Heart left ventricle (tissue), 16 donors: Measurements from ENCODE around the gene GGT1. TPM values are rescaled to one million over a fixed set of nuclear protein-coding genes. Genes with fewer than 3 reads are reported as not detected.

ENCODE experiments used
- ATAC-seq, 4 donors: fragments of 200-7000 bp; cut with Tn5 transposase; one replicate each; pipeline ENCODE4 v1.9.1; 2020 to 2022; ENCODE audit warnings: moderate library complexity in 4 of 4, mild to moderate bottlenecking in 3 of 4, moderate number of reproducible peaks in 1 of 4
- DNase-seq, 5 donors: peaks; one replicate each; pipeline ENCODE4 v3.0.0-alpha.2; 2020
- H3K27ac ChIP-seq, 12 donors: fragments of 200-600 bp; sonication (generic) in 4 of 12; one replicate each; pipeline versions ENCODE4 v1.5.0 to v1.8.0; 2016 to 2022; ENCODE audit warnings: mild to moderate bottlenecking in 2 of 12
- H3K27me3 ChIP-seq, 9 donors: fragments of 200-600 bp; sonication (generic) in 2 of 9; one replicate each; pipeline versions ENCODE4 v1.5.1 to v1.8.0; 2016 to 2022; ENCODE audit warnings: mild to moderate bottlenecking in 3 of 9
- H3K36me3 ChIP-seq, 9 donors: fragments of 200-600 bp; sonication (generic) in 2 of 9; one replicate each; pipeline versions ENCODE4 v1.5.0 to v1.8.0; 2018 to 2022; ENCODE audit warnings: mild to moderate bottlenecking in 2 of 9
- H3K4me1 ChIP-seq, 12 donors: fragments of 200-600 bp; sonication (generic) in 4 of 12; one replicate each; pipeline versions ENCODE4 v1.5.0 to v1.8.0; 2016 to 2022; ENCODE audit warnings: mild to moderate bottlenecking in 3 of 12
- H3K4me3 ChIP-seq, 12 donors: fragments of 200-600 bp; sonication (generic) in 4 of 12; one replicate each; pipeline versions ENCODE4 v1.5.0 to v1.8.0; 2017 to 2022; ENCODE audit warnings: mild to moderate bottlenecking in 9 of 12, moderate library complexity in 4 of 12
- H3K9me3 ChIP-seq, 12 donors: fragments of 200-600 bp; sonication (generic) in 4 of 12; one replicate each; pipeline versions ENCODE4 v1.5.0 to v1.8.0; 2016 to 2022; ENCODE audit warnings: mild to moderate bottlenecking in 1 of 12
- POLR2A ChIP-seq, 2 donors: fragments of 450-650 bp; IDR thresholded peaks; one replicate each; pipeline ENCODE4 v1.6.1; 2017; ENCODE audit warnings: antibody characterized with exemption in 2 of 2, mild to moderate bottlenecking in 2 of 2, moderate library complexity in 2 of 2
- WGBS, 4 donors: extraction: QIAGEN DNeasy Blood & Tissue Kit in 2 of 4; methylation state at CpG; one replicate each; pipeline versions ENCODE4 v1.1.5 to v1.1.7; 2013 to 2018; 5-methylcytosine and 5-hydroxymethylcytosine counted together
- intact Hi-C, 10 donors: fragments of 100-400 bp; cut with DNase I; formaldehyde crosslinking; loops; one replicate each; pipeline versions ENCODE4 v1.11.1 to v1.14.2; 2022
- polyA plus RNA-seq, 2 donors: library from polyadenylated mRNA; stranded (reverse); fragments of 200-250 nt; gene quantifications; one replicate each; pipeline ENCODE4 v1.2.3, GENCODE V29; 2013
- total RNA-seq, 9 donors: library from RNA; depleted of rRNA in 2 of 9; stranded (reverse); fragments of >200 nt in 2 of 9; fragmentation: NEBNext Ultra II Directional in 3 of 9; extraction: Animal tissue kit (Norgen Biotek cat#: 25700) in 3 of 9; gene quantifications; one replicate each; pipeline versions ENCODE4 v1.1.0 to v1.2.4, GENCODE V29; 2016 to 2023
- TF ChIP-seq, protein P1 (sequence below), 12 donors: fragments of 200-600 bp; sonication (generic) in 4 of 12; IDR thresholded peaks; one replicate each; pipeline versions ENCODE4 v1.5.0 to v1.8.0; 2018 to 2022; ENCODE audit warnings: antibody characterized with exemption in 12 of 12, mild to moderate bottlenecking in 5 of 12
- donor health status: ischemic (EF 13 %, LVEDD 7.1; RV severe dilation, severe dysfunction).
- donor health status: healthy with polysubstance abuse.
- donor health status: DM: no; HTN: yes; CAD: no.
- donor health status: DM: no; HTN: no; CAD: no.
- donor health status: ischemic (EF 25% LVEDD 6.9; RV normal size, moderate dysfunction).
- donor health status: ischemic (EF 25% LVEDD 5.7; RV mildly dilated, moderate dysfunction).
- donor health status: healthy.
- donor health status: DM: yes; HTN: yes; CAD: no.
- donor health status: ischemic (EF 35%, LVEDD 5.7; RV mildly dilated, moderate dysfunction).
- donor health status: nonischemic (EF 11% LVEDD 7.7; RV severe dilation, severe dysfunction).
- donor health status: DM: yes; HTN: yes; CAD: no.
- donor health status: PGD.
- donor health status: ischemic (EF 29% LVEDD 5.4; RV normal size, mild dysfunction).
- donor health status: nonischemic (EF 23%, LVEDD 6.1; RV moderate dilation, normal function).

The GGT1 gene
- total and polyA plus RNA-seq, 11 donors: 0.83 to 8.2 (median 1.5) TPM; not detected in 1

DNA sequence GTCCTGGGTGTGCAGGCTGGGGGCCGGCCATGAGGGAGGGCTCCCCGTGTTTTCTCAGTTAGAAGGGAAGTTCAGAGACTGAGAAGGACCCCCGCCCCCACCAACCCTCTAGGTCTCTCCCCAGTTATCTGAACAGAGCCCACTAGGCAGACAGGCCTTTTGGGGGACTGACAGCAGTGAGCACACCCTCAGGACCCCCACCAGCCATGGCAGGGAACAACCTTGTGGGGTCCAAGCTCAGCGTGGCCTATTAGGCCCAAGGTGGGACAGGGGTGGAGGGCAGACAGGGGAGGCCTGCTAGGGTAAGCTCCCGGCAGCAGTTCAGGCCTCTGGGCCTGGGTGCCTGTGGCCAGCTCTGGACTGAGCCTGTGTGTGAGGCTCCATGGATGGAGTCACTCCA is 15.7 kb upstream of the GGT1 start:
- H3K9me3 ChIP-seq: no peaks in the 10 kb centered on the region
- TF ChIP-seq, protein P1, sequence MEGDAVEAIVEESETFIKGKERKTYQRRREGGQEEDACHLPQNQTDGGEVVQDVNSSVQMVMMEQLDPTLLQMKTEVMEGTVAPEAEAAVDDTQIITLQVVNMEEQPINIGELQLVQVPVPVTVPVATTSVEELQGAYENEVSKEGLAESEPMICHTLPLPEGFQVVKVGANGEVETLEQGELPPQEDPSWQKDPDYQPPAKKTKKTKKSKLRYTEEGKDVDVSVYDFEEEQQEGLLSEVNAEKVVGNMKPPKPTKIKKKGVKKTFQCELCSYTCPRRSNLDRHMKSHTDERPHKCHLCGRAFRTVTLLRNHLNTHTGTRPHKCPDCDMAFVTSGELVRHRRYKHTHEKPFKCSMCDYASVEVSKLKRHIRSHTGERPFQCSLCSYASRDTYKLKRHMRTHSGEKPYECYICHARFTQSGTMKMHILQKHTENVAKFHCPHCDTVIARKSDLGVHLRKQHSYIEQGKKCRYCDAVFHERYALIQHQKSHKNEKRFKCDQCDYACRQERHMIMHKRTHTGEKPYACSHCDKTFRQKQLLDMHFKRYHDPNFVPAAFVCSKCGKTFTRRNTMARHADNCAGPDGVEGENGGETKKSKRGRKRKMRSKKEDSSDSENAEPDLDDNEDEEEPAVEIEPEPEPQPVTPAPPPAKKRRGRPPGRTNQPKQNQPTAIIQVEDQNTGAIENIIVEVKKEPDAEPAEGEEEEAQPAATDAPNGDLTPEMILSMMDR (IDR thresholded peaks at IDR 0.05): no peak
- TF ChIP-seq POLR2A (IDR thresholded peaks at IDR 0.05): no peak
- H3K27me3 ChIP-seq: no peaks in the 10 kb centered on the region
- peaks cover 0 to 30% (median 14%) of the 10 kb centered on the region in 12 donors for H3K4me1 ChIP-seq
- peaks cover 0 to 32% (median 5%) of the 10 kb centered on the region in 9 donors for H3K36me3 ChIP-seq
- ATAC-seq (no peak), DNase-seq (no peak)
- intact Hi-C loops: no loop called here
- H3K27ac ChIP-seq: no peak overlapping the region
- no peak overlapping the region for H3K4me3 ChIP-seq
- 75 to 89% (median 78%) methylated on average over 2 to 5 of the region's 5 CpGs for WGBS, 4 donors

DNA sequence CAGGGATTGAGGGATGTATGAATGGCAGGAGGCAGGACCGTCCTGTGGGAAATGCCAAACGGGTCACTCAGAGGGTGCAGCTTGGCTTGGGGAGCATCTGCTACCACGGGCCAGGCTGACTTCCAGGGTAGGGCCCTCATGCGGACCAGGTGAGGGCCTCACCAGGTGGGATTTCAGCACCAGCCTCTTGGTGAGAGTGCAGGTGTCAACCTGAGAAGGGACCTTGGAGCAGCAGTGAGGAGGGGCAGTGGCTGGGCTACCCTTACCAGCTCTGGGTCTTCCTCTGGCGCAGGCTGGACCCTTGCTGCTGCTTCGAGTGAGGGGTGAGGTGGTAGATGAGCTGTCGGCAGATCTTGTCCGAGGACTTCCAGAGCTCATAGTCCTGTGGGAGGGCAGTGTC is 15.0 kb upstream of the GGT1 start:
- no peak for DNase-seq
- intact Hi-C loops: no loop called here
- Histone ChIP-seq H3K9me3 (no peaks in the 10 kb centered on the region), H3K4me3 (no peak overlapping the region), H3K4me1 (peaks cover 0 to 33% (median 14%) of the 10 kb centered on the region in 12 donors), H3K27me3 (no peaks in the 10 kb centered on the region), H3K36me3 (peaks cover 0 to 32% (median 5%) of the 10 kb centered on the region in 9 donors), H3K27ac (no peak overlapping the region)
- 63 to 82% (median 79%) methylated on average over 7 to 8 of the region's 8 CpGs for WGBS, 4 donors
- TF ChIP-seq, protein P1 (IDR thresholded peaks at IDR 0.05): no peak
- TF ChIP-seq POLR2A (IDR thresholded peaks at IDR 0.05): no peak
- no peak for ATAC-seq

DNA sequence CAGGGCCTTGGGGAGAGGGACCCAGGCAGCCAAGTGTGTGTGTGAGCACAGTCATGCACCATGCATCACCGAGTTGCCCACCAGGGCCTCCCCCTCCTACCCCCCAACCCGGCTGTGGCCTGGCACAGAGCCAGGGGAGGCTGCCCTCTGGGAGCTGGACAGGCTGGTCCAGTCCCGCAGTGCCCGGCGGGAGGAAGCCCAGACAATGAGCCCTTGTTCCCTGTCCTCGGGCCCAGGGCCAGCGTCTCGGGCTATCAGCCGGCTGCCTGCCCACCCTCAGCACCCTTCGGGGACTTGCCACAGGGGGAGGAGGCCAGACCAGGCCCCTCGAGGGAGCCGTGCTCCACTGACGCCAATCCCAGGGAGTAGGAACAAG is 14.6 kb upstream of the GGT1 start:
- ATAC-seq: no peak
- peak in 1 of 5 donors; percentile 44 for DNase-seq
- H3K36me3 ChIP-seq: peaks cover 0 to 32% (median 5%) of the 10 kb centered on the region in 9 donors

DNA sequence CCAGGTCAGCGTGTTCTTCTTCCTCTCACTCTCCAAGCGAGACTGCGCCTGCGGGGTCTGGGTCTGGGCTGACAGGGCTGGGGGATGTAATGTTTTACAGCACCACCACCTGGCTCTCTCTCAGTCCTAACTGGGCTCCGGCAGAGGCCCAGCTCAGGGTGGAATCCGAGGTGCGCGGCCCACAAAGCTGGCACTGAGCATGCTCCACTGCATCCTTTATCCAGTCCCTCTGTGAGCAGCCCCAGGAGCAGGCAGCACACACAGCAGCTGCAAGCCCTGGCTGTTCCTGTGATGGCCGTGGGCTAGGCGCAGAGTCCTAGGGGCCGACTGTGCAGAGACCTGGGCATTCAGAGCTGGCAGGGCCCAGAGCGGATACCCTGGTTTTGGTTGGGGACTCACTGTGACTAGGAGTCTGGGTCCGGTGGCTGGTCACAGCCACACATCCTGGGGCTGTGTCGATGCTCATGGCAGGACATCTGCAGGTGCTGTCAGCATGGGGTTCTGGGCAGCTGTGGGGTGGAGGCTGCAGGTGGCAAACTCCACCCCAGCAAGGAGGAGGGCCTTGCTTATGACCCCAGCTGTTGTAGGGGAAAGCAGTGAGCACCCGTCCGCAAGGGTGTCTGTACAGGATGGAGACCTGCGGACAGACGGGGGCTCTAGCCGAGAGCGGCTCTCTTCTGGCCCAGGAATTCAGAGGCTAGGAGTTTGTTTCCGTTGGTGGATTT is 14.1 kb upstream of the GGT1 start:
- peaks cover 0 to 32% (median 5%) of the 10 kb centered on the region in 9 donors for H3K36me3 ChIP-seq
- H3K9me3 ChIP-seq: no peaks in the 10 kb centered on the region
- intact Hi-C loops: no loop called here
- ATAC-seq (no peak), DNase-seq (no peak)
- 92 to 96% (median 94%) methylated on average over 10 to 21 of the region's 21 CpGs for WGBS, 4 donors
- H3K27ac ChIP-seq: no peak overlapping the region
- TF ChIP-seq, protein P1 (IDR thresholded peaks at IDR 0.05): no peak
- TF ChIP-seq POLR2A (IDR thresholded peaks at IDR 0.05): no peak
- H3K27me3 ChIP-seq: no peaks in the 10 kb centered on the region
- H3K4me1 ChIP-seq: peaks cover 0 to 30% (median 6%) of the 10 kb centered on the region in 12 donors
- no peak overlapping the region for H3K4me3 ChIP-seq

More for the DNA sequence above, 14.6 kb upstream of the GGT1 start:
- whole genome bisulfite sequencing, 4 donors: 57 to 72% (median 65%) methylated on average over 10 to 13 of the region's 13 CpGs
- Histone ChIP-seq H3K4me1 (peaks cover 0 to 33% (median 12%) of the 10 kb centered on the region in 12 donors), H3K9me3 (no peaks in the 10 kb centered on the region), H3K27me3 (no peaks in the 10 kb centered on the region), H3K4me3 (no peak overlapping the region), H3K27ac (no peak overlapping the region)
- TF ChIP-seq POLR2A (IDR thresholded peaks at IDR 0.05): no peak
- TF ChIP-seq, protein P1 (IDR thresholded peaks at IDR 0.05): no peak
- intact Hi-C loops: no loop called here
